ENCODE results near the gene SCG5.

SCG5 gene

GRCh38 chr15:32691689-32692038 lies 50.2 kb downstream of the SCG5 start:
- Histone ChIP-seq H2AFZ (ENCODE audit: low read length) (no peak overlapping the region), H3K36me3 (replicated peaks; ENCODE audit: insufficient read depth, low read length) (no peaks in the 10 kb centered on the region), H3K4me2 (ENCODE audit: low read depth, low read length) (no peak overlapping the region), H3F3A (ENCODE audit: insufficient read depth, low read length) (no peaks in the 10 kb centered on the region), H3K9ac (ENCODE audit: low read length) (no peak overlapping the region), H3K9me2 (replicated peaks; ENCODE audit: insufficient read depth, low read length) (no peaks in the 10 kb centered on the region), H3K79me2 (ENCODE audit: low read length) (no peaks in the 10 kb centered on the region), H3K27me3 (replicated peaks; ENCODE audit: insufficient read depth, low read length) (no peaks in the 10 kb centered on the region), H3K4me1 (ENCODE audit: low read length) (0 out of 2 replicates have a peak, but pooled peaks cover 8% of the 10 kb centered on the region), H4K20me1 (ENCODE audit: insufficient read depth, low read length) (no peaks in the 10 kb centered on the region), H3K9me3 (replicated peaks; ENCODE audit: insufficient read depth, low read length) (no peaks in the 10 kb centered on the region), H3K27ac (ENCODE audit: low read length) (no peak overlapping the region), H3K4me3 (ENCODE audit: low read length) (no peak overlapping the region)
- DNase-seq, result no peak
- TF ChIP-seq EZH2 (optimal IDR thresholded peaks at IDR 0.05; ENCODE audit: low read depth, low read length) (no peak), EZH2phosphoT487 (IDR thresholded peaks at IDR 0.05; ENCODE audit: low read length) (no peak), CTCF (IDR thresholded peaks at IDR 0.05; ENCODE audit: low read length) (no peak)

- Histone ChIP-seq H3K9me2 (replicated peaks; ENCODE audit: insufficient read depth, low read length) (no peaks in the 10 kb centered on the region), H2AFZ (ENCODE audit: low read length) (no peak overlapping the region), H3K9ac (ENCODE audit: low read length) (no peak overlapping the region), H3K27me3 (replicated peaks; ENCODE audit: insufficient read depth, low read length) (no peaks in the 10 kb centered on the region), H3K36me3 (replicated peaks; ENCODE audit: insufficient read depth, low read length) (no peaks in the 10 kb centered on the region), H4K20me1 (ENCODE audit: insufficient read depth, low read length) (no peaks in the 10 kb centered on the region), H3F3A (ENCODE audit: insufficient read depth, low read length) (no peaks in the 10 kb centered on the region), H3K79me2 (ENCODE audit: low read length) (no peaks in the 10 kb centered on the region), H3K4me2 (ENCODE audit: low read depth, low read length) (no peak overlapping the region), H3K4me3 (ENCODE audit: low read length) (no peak overlapping the region), H3K4me1 (ENCODE audit: low read length) (0 out of 2 replicates have a peak, but pooled peaks cover 8% of the 10 kb centered on the region), H3K27ac (ENCODE audit: low read length) (no peak overlapping the region), H3K9me3 (replicated peaks; ENCODE audit: insufficient read depth, low read length) (no peaks in the 10 kb centered on the region)
- DNase-seq, result no peak
- TF ChIP-seq EZH2phosphoT487 (IDR thresholded peaks at IDR 0.05; ENCODE audit: low read length), result no peak
- no peak for TF ChIP-seq EZH2 (optimal IDR thresholded peaks at IDR 0.05; ENCODE audit: low read depth, low read length)
- TF ChIP-seq CTCF (IDR thresholded peaks at IDR 0.05; ENCODE audit: low read length), result no peak
Measured at GRCh38 chr15:32692286-32692685, 50.8 kb downstream of the SCG5 start.

GRCh38 chr15:32694222-32694983 lies 52.9 kb downstream of the SCG5 start:
- Histone ChIP-seq H2AFZ (ENCODE audit: low read length) (no peak overlapping the region), H3K27me3 (replicated peaks; ENCODE audit: insufficient read depth, low read length) (no peaks in the 10 kb centered on the region), H3K4me1 (ENCODE audit: low read length) (0 out of 2 replicates have a peak, but pooled peaks cover 8% of the 10 kb centered on the region), H3K9me2 (replicated peaks; ENCODE audit: insufficient read depth, low read length) (no peaks in the 10 kb centered on the region), H3K4me2 (ENCODE audit: low read depth, low read length) (no peak overlapping the region), H3K79me2 (ENCODE audit: low read length) (no peaks in the 10 kb centered on the region), H3K9me3 (replicated peaks; ENCODE audit: insufficient read depth, low read length) (no peaks in the 10 kb centered on the region), H4K20me1 (ENCODE audit: insufficient read depth, low read length) (no peaks in the 10 kb centered on the region), H3K36me3 (replicated peaks; ENCODE audit: insufficient read depth, low read length) (no peaks in the 10 kb centered on the region), H3K27ac (ENCODE audit: low read length) (no peak overlapping the region), H3K4me3 (ENCODE audit: low read length) (no peak overlapping the region), H3K9ac (ENCODE audit: low read length) (no peak overlapping the region), H3F3A (ENCODE audit: insufficient read depth, low read length) (no peaks in the 10 kb centered on the region)
- TF ChIP-seq EZH2phosphoT487 (IDR thresholded peaks at IDR 0.05; ENCODE audit: low read length) (no peak), CTCF (IDR thresholded peaks at IDR 0.05; ENCODE audit: low read length) (no peak), EZH2 (optimal IDR thresholded peaks at IDR 0.05; ENCODE audit: low read depth, low read length) (no peak)
- no peak for DNase-seq
